SK-N-SH (cell line): ENCODE measurements around the gene OCEL1.

Experiments used
- CHD2 ChIP-seq: fragments of 150-350 bp; IDR thresholded peaks from 2 replicates; pipeline ENCODE4 v1.6.1; 2018; ENCODE audit warnings: low read length; ENCODE audit not compliant: partially characterized antibody
- EZH2phosphoT487 ChIP-seq: fragments of 200-600 bp; sonication (generic); IDR thresholded peaks from 2 replicates; pipeline ENCODE4 v1.6.1; 2017; ENCODE audit warnings: low read depth, mixed run types, mild to moderate bottlenecking, antibody characterized with exemption, moderate library complexity, borderline replicate concordance
- GABPA ChIP-seq: IDR thresholded peaks from 2 replicates; pipeline ENCODE4 v1.4.0; 2012; ENCODE audit warnings: low read depth, mild to moderate bottlenecking
- MEF2A ChIP-seq: IDR thresholded peaks from 2 replicates; pipeline ENCODE4 v1.4.0; 2012; ENCODE audit warnings: low read depth, borderline replicate concordance
- NRF1 ChIP-seq: IDR thresholded peaks from 2 replicates; pipeline ENCODE4 v1.6.1; 2012; ENCODE audit warnings: low read depth, mild to moderate bottlenecking, low read length
- POLR2AphosphoS5 ChIP-seq: IDR thresholded peaks from 2 replicates; pipeline ENCODE4 v1.6.1; 2012; ENCODE audit warnings: low read depth, low read length
- RCOR1 ChIP-seq: fragments of 150-350 bp; IDR thresholded peaks from 2 replicates; pipeline ENCODE4 v1.6.1; 2017; ENCODE audit warnings: antibody characterized with exemption, low read length
- RFX5 ChIP-seq: IDR thresholded peaks from 2 replicates; pipeline ENCODE4 v1.6.1; 2012; ENCODE audit warnings: mild to moderate bottlenecking, improper control_type of control experiment, low read length
- RXRA ChIP-seq: IDR thresholded peaks from 2 replicates; pipeline ENCODE4 v1.4.0; 2012; ENCODE audit warnings: low read depth, mild to moderate bottlenecking, borderline replicate concordance
- SMC3 ChIP-seq: IDR thresholded peaks from 2 replicates; pipeline ENCODE4 v1.6.1; 2012; ENCODE audit warnings: low read depth, low read length, improper control_type of control experiment
- TCF12 ChIP-seq: IDR thresholded peaks from 2 replicates; pipeline ENCODE4 v1.4.0; 2012
- TF ChIP-seq, protein P1 (sequence below): fragments of 150-350 bp; IDR thresholded peaks from 2 replicates; pipeline ENCODE4 v1.6.1; 2017; ENCODE audit warnings: antibody characterized with exemption, low read length, low read depth, borderline replicate concordance
- TF ChIP-seq, protein P2 (sequence below): fragments of 200-600 bp; sonication (generic); IDR thresholded peaks from 2 replicates; pipeline ENCODE4 v1.6.1; 2017; ENCODE audit warnings: antibody characterized with exemption, mild to moderate bottlenecking, moderate library complexity

DNA sequence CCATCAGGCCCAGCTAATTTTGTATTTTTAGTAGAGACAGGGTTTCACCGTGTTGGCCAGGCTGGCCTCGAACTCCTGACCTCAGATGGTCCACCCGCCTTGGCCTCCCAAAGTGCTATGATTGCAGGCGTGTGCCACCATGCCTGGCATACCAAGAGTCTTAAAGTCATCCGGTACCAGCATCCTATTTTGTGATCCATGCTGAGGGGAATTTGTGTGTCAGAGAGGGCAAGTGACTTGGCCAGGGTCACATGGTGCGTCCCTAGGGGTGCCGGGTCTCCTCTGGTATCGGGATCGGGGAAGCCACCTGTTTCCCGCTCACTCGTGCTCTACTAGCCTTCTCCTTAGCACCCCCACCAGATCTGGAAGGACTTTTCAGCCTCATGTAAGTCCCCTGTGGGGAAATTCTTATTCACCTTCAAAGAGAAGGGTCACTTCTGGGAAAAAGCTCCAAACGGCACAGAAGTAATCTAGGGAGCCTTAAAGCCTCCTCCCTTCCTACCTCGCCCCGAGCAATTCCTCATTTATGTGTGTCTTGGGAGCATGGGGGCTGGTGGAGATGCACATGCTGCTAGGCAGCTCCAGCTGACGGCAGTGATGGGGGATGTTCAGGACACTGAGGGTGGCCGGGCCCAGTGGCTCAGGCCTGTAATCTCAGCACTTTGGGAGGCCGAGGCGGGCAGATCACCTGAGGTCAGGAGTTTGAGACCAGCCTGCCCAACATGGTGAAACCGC, 49.6 kb downstream of the OCEL1 start:
- TF ChIP-seq RCOR1 = no peak
- TF ChIP-seq, protein P1, sequence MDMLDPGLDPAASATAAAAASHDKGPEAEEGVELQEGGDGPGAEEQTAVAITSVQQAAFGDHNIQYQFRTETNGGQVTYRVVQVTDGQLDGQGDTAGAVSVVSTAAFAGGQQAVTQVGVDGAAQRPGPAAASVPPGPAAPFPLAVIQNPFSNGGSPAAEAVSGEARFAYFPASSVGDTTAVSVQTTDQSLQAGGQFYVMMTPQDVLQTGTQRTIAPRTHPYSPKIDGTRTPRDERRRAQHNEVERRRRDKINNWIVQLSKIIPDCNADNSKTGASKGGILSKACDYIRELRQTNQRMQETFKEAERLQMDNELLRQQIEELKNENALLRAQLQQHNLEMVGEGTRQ = no peak
- TF ChIP-seq TCF12 = no peak
- TF ChIP-seq POLR2AphosphoS5 = no peak
- no peak for TF ChIP-seq MEF2A
- TF ChIP-seq NRF1 = no peak
- TF ChIP-seq SMC3 = no peak
- TF ChIP-seq EZH2phosphoT487 = no peak
- TF ChIP-seq, protein P2, sequence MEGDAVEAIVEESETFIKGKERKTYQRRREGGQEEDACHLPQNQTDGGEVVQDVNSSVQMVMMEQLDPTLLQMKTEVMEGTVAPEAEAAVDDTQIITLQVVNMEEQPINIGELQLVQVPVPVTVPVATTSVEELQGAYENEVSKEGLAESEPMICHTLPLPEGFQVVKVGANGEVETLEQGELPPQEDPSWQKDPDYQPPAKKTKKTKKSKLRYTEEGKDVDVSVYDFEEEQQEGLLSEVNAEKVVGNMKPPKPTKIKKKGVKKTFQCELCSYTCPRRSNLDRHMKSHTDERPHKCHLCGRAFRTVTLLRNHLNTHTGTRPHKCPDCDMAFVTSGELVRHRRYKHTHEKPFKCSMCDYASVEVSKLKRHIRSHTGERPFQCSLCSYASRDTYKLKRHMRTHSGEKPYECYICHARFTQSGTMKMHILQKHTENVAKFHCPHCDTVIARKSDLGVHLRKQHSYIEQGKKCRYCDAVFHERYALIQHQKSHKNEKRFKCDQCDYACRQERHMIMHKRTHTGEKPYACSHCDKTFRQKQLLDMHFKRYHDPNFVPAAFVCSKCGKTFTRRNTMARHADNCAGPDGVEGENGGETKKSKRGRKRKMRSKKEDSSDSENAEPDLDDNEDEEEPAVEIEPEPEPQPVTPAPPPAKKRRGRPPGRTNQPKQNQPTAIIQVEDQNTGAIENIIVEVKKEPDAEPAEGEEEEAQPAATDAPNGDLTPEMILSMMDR = no peak
- no peak for TF ChIP-seq RFX5
- no peak for TF ChIP-seq RXRA
- no peak for TF ChIP-seq GABPA
- no peak for TF ChIP-seq CHD2
